ENCODE data around the gene FGD4.

DNA sequence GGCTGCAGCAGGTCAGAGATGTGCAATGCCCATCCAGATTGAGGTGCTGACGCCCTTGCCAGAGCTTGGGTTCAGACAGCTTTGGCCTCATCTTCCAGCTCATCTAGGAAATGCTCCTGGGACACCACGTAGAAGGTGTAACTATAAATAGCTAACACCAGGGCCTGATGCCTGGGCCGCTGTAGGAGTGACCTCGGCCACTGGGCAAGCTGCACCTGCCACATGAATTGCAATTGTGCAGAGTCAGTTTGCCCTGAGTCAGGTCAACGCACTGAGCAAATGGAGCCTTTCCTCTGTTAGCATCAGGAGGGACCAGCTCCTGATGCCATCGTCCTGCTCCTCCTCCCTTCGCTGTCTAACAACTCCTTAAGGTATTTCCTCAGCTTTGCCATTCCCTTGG, 262.3 kb downstream of the FGD4 start:
- no peak for TF ChIP-seq CTCF (IDR thresholded peaks at IDR 0.05)
- TF ChIP-seq POLR2AphosphoS5 (IDR thresholded peaks at IDR 0.05) = no peak
- no peak for TF ChIP-seq POLR2A (IDR thresholded peaks at IDR 0.05; ENCODE audit: low read depth)
